Skin epidermis (tissue), 12 donors: ENCODE measurements around the gene NTRK1.
A peak's percentile ranks its signal among the peaks of the same experiment; 100 is the strongest.

ENCODE experiments used
- H3K27ac ChIP-seq, 21 experiments: fragments of 200-600 bp; sonication (generic) in 11 of 21; one replicate each; pipeline ENCODE4 v1.5.0; 2020; ENCODE audit warnings: mild to moderate bottlenecking in 3 of 21, inconsistent platforms in 2 of 21, moderate library complexity in 2 of 21
- H3K4me3 ChIP-seq, 7 experiments: fragments of 200-600 bp; sonication (generic) in 2 of 7; one replicate each; pipeline ENCODE4 v1.5.0; 2020; ENCODE audit warnings: inconsistent platforms in 2 of 7, mild to moderate bottlenecking in 2 of 7, moderate library complexity in 1 of 7

Gene NTRK1

DNA sequence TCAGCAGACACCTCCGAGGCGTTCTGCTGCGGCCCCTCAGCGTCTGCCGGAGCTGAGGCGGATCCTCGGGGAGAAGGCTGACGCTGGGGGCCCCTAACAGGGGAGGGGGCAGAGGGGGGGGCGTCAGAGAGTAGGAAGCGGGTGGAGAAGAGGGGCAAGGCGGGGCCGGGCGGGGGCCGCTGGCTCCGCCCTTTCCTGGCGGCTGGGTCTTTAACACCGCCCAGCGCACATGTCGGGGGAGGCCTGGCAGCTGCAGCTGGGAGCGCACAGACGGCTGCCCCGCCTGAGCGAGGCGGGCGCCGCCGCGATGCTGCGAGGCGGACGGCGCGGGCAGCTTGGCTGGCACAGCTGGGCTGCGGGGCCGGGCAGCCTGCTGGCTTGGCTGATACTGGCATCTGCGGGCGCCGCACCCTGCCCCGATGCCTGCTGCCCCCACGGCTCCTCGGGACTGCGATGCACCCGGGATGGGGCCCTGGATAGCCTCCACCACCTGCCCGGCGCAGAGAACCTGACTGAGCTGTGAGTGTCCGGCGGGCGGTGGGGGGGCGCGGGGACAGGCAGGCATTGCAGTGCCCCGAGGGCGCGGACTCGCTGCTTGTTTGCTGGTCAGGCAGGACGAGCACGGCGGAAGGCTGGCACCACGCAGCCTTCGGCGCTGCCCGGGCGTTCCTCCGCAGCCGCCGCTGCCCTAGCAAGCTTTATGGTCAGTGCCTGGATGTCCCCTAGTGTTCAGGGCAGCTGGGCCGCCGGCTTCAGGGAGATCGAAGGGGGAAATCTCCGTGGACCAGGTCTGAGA, at the start of gene NTRK1:
NTRK1 (plus strand) TSS at position 238 of the 796 bp plus-strand sequence; CDS start at position 308, 70 bp downstream.
- Histone ChIP-seq H3K27ac (no peak within 1 kb of the TSS), H3K4me3 (peak within 1 kb of the TSS; percentile 3 to 33 (median 23))

GRCh38 chr1:156811168-156811567, 49.5 kb upstream of the NTRK1 start:
- no peak overlapping the region for H3K27ac ChIP-seq

DNA sequence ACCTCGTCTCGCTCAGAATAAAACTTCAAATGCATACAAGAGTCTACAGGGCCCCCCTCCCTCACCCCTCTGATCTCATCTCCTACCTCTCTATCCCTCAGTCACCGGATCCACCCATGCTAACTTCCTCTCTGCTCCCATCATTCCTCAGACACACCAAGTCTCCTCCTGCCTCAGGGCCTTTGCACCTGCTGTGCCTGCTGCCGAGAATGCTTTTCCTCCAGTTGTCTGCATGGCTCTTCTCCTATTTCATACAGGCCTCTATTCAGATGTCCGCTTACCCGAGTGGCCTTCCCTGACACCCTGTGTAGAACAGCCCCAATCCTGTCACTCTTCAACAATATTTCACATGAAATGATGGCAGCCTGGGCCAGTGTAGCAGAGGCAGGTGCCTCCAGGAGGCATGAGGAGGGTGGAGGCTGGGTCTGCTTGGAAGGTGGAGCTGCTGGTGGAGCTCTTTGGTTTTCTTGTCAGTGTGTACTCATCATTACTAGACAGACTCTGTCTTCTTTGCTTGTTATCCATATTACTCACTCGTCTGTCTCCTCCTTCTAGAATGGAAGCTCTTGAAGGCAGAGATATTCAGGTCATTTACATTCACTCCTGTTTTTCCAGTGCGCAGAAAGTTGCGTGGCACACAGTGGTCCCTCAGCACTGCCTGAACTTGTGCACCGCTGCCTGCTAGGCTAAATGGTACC, 48.2 kb upstream of the NTRK1 start:
- Histone ChIP-seq H3K27ac (no peak overlapping the region), H3K4me3 (no peak overlapping the region)

More at GRCh38 chr1:156811168-156811567, 49.5 kb upstream of the NTRK1 start:
- H3K4me3 ChIP-seq, result no peak overlapping the region

GRCh38 chr1:156813298-156813697, 47.4 kb upstream of the NTRK1 start:
- peak overlapping the region in 13 of 21 experiments; percentile 15 to 95 (median 65) for H3K27ac ChIP-seq
- peak overlapping the region; percentile 28 to 40 (median 34) for H3K4me3 ChIP-seq

GRCh38 chr1:156813750-156814570, 46.7 kb upstream of the NTRK1 start:
- Histone ChIP-seq H3K27ac (peak overlapping the region in 16 of 21 experiments; percentile 0 to 95 (median 59)), H3K4me3 (peak overlapping the region; percentile 28 to 40 (median 34))

- H3K4me3 ChIP-seq, result peak overlapping the region in 6 of 7 experiments; percentile 5 to 40 (median 33)
- peak overlapping the region in 16 of 21 experiments; percentile 5 to 95 (median 66) for H3K27ac ChIP-seq
Measured at GRCh38 chr1:156814571-156815260, 45.9 kb upstream of the NTRK1 start.

- Histone ChIP-seq H3K27ac (peak overlapping the region in 17 of 21 experiments; percentile 10 to 95 (median 82)), H3K4me3 (peak overlapping the region in 6 of 7 experiments; percentile 5 to 40 (median 20))
Measured at GRCh38 chr1:156815307-156815826, 45.3 kb upstream of the NTRK1 start.

- Histone ChIP-seq H3K27ac (peak overlapping the region in 20 of 21 experiments; percentile 10 to 95 (median 76)), H3K4me3 (peak overlapping the region; percentile 5 to 27 (median 22))
Measured at GRCh38 chr1:156815961-156816422, 44.7 kb upstream of the NTRK1 start.

- peak within 1 kb of the TSS in 20 of 21 experiments; percentile 10 to 95 (median 76) for H3K27ac ChIP-seq
Measured at GRCh38 chr1:156816561-156817328, 43.9 kb upstream of the NTRK1 start, which contains the start of gene SH2D2A. SH2D2A (minus strand) TSS chr1:156816848; CDS start chr1:156816708, 140 bp downstream.

DNA sequence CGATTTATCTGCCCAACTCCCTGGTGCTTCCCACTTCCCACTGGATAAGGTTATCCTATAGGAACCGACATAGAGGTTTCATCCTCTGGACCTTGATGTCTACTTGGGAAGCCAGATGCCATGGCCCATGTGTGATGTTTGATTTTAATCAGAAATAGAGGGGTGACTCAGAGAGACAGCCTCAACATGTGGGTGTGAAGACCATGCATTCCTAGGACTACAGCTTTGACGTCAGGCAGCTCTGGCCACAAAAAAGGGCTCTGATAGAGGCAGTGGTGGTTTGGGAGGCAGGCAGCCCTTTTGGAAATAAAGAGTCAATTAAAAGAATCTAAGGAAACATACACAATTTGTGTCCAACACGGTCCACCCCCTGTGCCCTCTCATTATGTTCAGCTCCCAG, 38.9 kb upstream of the NTRK1 start:
- Histone ChIP-seq H3K27ac (no peak overlapping the region), H3K4me3 (no peak overlapping the region)

More at GRCh38 chr1:156816561-156817328, 43.9 kb upstream of the NTRK1 start, which contains the start of gene SH2D2A:
- peak within 1 kb of the TSS; percentile 5 to 27 (median 22) for H3K4me3 ChIP-seq

DNA sequence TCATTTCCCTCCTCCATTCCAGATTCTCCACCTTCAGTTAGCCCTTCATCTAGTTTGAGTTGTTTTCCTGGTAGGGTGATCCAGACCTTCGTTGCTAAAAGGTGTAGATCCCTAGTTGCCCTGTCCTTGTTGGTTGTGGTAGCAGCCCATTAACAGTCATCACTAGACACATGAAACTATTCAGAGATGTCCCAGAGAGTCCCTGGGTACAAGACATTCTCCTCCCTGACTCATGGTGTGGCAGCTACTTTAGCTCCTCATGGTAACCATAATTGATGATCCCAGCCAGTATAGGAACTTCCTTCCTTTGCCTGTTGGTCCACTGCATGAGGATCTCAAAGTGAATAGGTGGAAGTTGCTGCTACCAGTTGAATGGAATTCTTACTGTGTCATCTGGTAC, 38.0 kb upstream of the NTRK1 start:
- no peak overlapping the region for H3K4me3 ChIP-seq

DNA sequence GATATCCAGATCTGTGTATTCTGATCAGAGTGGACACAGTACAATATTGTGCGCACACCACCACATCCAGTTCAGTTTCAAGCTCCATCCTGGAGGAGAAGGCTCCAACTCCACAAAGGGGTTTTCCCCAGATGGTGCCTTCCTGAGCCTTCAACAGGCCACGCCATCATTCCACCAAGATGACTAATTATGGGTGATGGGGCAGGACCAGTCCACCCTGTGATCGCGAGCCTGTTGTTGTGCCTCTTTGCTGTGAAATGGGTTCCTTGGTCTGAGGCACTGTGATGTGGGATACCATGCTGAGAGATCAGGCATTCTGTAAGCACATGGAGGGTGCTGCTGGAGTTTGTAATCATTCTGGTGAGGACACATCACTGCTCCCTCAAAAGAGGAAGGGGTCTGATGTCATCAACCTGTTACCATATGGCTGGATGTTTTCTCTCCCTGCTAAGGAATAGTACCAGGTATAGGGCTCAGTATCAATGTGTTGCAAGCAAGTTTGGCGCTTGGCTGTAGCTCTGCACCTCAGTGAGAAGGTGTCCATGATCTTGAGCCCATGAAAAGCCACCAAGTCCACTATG, 37.4 kb upstream of the NTRK1 start:
- H3K4me3 ChIP-seq, result no peak overlapping the region
- H3K27ac ChIP-seq, result no peak overlapping the region

More for the DNA sequence above, 38.0 kb upstream of the NTRK1 start:
- no peak overlapping the region for H3K27ac ChIP-seq

- no peak overlapping the region for H3K4me3 ChIP-seq
- H3K27ac ChIP-seq, result no peak overlapping the region
Measured at GRCh38 chr1:156826630-156827029, 34.0 kb upstream of the NTRK1 start.

DNA sequence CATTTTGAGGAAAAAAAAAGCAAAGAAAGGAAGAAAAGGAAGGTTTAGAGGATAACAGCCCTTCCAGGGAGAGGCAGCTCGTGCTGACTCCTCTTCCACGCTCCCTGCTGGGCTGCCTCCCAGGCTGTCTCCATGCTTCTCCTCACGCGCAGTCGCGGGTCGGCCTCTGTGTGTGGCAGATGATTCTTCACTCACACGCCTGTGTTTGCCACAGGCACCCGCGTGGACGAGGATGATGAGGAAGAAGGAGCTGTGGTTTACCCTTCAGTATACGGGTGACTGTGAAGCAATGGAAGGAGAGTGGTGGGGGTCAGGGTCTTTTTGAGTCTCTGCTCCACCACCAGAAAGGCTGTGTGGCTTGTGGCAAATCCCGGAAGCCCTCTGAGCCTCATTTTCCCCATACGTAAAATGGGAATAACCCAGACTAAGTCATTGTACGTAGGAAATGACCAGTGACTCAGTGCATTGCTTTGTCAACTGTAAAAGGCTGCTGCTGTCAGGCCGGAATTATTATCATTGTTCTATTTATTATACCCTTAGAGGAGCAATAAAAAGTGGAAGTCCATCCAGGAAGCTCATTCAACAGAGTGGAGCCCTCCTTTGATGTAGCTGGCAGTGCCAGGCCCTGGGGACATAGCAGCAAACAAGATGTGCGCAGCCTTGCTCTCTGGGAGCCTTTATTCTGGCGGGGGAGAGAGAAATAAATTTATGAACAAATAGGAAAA, 32.1 kb upstream of the NTRK1 start:
- H3K4me3 ChIP-seq, result no peak overlapping the region
- H3K27ac ChIP-seq, result no peak overlapping the region

DNA sequence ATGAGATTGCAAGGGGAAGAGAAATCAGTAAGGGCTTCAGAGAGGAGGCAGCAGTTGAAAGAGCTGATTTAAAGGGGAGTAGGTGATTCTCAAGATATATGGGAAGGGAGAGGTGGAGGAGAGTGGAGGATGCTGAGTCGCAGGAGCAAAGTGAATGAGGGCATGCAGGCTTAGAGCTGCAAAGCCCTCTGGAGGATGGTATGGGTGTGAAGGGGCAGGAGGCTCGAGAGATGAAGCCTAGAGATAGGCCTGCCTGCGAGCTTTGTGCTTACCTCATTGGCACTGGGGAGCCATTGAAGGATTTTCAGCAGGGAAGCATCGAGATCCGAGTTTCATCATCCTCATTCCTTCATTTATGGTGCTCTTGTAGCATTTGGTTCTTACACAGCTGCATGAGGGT, 28.2 kb upstream of the NTRK1 start:
- Histone ChIP-seq H3K27ac (no peak overlapping the region), H3K4me3 (no peak overlapping the region)

DNA sequence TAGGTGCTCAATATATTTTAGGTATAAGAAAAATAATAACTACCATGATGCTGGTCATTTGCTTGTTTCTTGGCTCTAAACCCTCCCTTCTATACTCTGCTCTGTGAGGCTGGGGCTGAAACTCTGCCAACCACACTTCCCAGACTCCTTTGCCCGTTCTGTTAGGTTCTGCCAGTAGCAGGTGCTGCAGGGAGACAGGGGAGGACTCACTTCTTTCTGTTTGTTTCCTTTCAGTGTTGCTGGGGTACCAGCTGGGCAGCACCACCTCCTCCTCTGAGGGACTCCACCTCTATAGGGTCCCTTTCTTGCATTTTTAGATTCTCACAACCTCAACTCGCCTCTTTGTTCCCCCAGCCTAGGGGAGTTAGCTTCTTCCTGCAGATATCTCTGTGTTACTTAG, 27.1 kb upstream of the NTRK1 start:
- Histone ChIP-seq H3K27ac (no peak overlapping the region), H3K4me3 (no peak overlapping the region)

DNA sequence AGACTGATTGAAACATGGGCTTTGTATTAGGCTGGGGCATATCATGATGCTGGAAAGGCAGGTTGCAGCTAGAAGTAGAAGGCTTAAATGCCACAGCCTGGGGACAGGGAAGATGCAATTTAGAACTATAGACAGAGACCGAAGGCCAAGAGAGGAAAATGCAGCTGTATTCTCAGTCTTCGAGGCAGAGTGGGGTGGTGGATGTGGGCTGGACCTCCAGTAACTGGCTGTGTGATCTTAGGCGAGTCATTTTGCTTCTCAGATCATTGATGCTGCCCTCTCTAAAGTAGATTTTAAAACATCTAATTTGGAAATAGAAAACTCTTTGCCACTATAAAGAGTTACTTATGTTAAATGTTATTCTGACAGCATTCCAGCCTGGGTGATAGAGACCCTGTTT, 26.3 kb upstream of the NTRK1 start:
- Histone ChIP-seq H3K4me3 (no peak overlapping the region), H3K27ac (no peak overlapping the region)
